Putamen (tissue), 1 donor: Measurements from ENCODE around the gene MND1.
"Not testable (repeated sequence)": the region's sequence is repeated elsewhere in the genome, so short reads cannot be mapped to it uniquely, and the experiment has no call there.

Experiments
- DNase-seq: peaks from one replicate; pipeline ENCODE4 v3.0.0-alpha.2; 2016; ENCODE audit warnings: low spot score

The MND1 gene

DNA sequence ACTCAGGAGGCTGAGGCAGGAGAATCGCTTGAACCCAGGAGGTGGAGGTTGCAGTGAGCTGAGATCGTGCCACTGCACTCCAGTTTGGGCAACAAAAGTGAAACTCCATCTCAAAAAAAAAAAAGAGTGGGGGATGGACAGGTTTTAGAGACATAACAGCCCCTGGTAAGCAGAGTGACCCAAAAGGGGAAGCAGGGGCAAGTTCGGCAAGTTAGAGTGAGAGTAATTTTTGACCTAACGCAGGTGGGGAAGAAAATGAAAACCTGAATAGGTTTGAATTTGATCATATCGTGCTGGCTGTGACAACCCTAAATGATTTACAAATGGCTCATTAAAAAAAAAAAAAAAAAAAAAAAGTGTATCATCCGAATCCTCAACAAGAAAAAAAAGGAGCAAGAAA lies 96.0 kb downstream of the MND1 start:
- DNase-seq = no peak

DNA sequence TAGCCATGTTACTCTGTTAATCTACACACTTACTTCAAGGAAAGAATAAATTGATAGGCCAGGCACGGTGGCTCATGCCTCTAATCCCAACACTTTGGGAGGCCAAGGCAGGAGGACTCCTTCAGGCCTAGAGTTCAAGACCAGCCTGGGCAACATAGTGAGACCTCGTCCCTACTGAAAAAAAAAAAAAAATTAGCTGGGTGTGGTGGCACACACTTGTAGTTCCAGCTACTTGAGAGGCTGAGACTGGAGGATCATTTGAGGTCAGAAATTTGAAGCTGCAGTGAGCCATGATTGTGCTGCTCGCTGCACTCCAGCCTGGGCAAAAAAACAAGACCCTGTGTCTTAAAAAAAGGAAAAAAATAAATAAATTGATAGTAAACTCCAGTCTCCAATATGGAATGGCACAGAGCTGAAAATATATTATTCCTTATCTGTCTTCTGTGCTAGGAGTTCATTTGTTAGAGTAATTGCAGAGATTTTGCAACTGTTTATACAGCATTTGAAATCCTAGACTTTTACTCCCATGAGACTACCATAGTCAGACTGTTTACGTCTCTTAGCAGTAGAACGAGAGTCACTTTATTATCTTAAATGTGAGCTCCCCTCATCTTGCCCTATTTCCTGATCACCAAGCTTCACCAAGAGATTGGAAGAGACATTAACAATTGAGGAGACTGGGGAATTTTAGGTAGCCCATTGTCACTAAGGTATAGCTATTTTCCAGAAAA lies 102.9 kb downstream of the MND1 start:
- no peak for DNase-seq

DNA sequence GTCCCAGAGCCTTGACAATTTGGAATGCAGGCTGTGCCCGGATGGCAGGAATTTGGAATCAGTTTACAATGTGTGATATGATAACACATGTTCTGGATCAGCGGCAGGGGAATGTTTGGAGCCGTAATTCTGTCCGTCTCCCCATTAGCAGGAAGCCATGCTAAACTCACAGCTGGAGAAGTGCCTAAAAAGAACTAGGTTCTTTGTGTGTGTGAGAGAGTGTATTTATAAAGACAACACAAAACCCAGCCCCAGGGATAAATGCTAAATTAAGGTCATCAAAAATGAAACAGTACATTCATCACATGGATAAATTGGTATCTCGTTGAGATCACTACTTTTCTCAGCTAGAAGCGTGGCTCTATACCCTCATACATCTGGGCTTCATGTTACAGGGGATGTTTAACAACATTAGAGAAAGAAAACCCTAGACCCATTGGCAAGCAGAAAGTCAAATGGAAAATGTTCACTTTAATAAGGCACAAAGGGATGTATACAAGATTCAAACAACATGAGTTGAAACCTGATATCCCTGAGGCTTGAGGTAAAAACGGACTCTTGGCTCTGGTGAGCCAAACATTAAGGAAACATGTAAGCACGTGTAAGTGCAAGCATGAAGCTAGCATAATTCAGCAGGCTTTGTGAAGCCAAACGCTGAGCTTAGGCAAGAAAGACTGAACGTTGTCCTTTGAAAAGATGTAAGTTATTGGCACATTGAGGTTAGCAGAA lies 103.7 kb downstream of the MND1 start:
- no peak for DNase-seq

DNA sequence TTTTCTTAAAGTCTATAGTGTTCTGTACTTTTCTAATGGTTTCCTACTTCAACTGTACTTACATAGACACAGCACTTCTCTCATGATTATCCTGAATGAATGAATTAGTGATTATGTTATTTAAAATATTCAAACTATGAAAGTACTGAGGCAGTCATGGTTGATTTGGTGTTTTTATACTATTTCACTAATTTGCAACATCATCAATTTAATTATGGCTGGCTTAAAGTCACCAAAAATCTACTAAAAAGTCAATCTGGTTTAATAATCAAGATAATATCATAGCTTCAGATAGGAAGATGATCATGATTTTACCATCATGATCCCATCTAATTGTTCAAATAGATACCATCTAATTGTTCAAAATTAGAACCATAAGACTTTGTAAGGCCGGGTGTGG lies 104.8 kb downstream of the MND1 start:
- DNase-seq = no peak

DNA sequence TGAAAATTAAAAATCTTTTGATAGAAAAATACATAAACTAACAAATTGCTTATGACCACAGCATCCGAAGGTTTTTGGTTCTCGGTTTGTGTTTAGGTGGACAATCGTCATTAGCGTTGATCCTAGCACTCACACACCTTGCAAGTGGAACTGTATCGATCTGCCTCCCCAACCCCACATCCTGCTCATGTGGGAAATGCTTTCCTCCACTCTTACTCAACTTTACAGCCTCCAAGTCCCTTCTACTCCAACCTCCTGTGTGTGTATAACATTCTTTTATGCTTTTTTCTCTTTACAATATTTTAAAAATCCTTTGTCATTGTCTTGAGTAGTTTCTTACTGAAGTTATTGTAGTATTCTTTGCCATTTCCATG lies 106.0 kb downstream of the MND1 start:
- no peak for DNase-seq

DNA sequence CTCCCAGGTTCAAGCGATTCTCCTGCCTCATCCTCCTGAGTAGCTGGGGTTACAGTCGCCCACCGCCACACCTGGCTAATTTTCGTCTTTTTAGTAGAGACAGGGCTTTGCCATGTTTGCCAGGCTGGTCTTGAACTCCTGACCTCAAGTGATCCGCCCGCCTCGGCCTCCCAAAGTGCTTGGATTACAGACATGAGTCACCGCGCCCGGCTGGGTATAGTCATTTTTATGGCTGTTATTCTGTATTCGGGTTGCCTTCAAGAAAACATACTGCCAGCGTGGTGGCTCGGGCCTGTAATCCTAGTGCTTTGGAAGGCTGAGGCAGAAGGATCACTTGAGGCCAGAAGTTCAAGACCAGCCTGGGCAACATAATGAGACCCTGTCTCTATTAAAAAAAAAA lies 106.7 kb downstream of the MND1 start:
- not testable (repeated sequence) for DNase-seq

DNA sequence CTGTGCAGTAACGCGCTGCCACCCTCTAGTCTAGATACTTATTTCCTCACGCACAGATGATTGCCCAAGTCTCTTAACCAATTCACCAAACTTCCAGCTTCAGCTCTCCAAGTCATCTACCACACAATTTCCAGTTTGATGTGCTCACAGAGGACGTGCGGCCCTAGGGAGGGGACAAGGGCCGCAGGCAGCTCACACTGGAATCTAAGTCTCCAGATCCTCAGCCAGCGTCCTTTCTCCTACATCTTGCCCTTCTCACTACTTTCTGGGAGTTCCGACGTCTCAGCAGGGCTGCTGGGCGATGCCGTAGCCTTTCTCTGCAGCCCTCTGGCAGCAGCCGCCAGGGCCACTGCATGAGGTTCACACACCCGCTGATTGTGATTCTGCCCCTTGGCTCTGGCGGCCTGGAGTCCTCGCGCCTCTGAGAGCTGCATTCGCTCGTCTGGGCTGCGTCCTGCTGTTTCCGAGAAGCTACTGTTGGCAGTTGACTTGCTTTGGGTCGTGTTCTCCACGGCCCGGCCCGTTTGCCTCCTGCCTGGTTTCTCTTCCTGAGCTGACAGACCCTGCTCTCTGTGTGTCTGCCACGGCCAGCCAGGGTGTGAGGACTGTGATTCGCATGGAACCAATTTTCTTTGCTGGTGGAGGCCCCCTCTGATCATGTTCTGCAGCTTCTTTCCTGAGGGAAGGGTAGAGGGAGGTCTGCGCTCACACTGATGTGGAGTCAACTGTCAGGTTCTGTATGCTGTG lies 107.6 kb downstream of the MND1 start:
- no peak for DNase-seq

DNA sequence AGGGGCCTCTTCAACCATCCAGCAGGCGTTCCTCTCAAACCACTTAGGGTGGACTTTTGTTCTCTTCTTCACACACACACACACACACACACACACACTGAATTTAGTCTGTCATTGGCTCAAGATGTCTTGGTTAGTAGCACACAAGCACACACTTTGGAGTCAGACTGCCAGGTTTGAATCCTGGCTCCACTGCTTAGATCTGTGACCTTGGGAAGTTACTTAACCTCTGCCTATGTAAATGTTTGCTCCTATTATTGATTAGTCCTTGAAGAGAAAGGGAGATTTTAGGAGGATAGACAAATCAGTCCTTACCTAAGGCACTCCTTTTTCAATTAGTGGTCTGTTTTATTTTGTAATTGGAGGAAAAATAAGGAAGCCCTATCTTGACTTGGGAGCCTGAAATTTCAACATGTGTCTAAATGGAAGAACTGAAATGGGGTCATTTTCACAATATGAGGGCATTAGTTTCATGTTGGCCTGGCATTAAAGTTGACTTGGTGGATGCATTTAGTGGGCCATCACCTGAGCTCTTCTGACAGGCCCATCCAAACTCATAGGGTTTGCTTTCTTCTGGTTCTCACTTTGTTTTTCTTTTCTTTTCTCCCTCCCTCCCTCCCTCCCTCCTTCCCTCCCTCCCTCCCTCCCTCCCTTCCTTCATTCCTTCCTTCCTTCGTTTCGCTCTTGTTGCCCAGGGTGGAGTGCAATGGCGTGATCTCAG lies 108.3 kb downstream of the MND1 start:
- DNase-seq = no peak

DNA sequence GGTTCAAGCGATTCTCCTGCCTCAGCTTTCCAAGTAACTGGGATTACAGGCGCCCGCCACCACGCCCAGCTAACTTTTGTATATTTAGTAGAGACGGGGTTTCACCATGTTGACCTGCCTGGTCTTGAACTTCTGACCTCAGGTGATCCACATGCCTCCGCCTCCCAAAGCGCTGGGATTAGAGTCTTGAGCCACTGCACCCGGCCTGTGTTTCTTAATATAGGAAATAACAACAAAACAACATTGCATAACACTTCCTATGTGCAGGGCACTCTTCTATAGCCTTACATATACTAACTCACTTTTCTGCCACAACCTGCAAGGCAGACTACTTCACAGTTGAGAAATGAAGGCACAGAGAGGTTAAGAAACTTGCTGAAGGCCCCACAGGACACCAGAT lies 108.9 kb downstream of the MND1 start:
- DNase-seq = no peak

DNA sequence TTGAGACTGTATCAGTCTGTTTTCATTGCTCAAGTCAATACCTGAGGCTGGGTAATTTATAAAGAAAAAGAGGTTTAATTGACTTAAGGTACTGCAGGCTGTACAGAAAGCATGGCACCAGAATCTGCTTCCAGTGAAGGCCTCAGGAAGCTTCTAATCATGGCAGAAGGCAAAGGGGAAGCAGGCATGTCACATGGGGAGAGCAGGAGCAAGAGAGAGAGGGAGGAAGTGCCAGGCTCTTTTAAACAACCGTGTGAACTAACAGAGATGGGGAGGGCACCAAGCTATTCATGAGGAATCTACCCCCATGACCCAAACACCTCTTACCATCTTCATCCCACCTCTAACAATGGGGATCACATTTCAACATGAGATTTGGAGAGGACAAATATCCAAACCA lies 114.5 kb downstream of the MND1 start:
- DNase-seq = no peak

DNA sequence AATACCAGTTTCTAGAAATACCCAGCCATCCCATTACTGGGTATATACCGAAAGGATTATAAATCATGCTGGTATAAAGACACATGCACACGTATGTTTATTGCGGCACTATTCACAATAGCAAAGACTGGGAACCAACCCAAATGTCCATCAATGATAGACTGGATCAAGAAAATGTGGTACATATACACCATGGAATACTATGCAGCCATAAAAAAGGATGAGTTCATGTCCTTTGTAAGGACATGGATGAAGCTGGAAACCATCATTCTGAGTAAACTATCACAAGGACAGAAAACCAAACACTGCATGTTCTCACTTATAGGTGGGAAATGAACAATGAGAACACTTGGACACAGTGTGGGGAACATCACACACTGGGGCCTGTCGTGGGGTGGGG lies 117.1 kb downstream of the MND1 start:
- DNase-seq = not testable (repeated sequence)

DNA sequence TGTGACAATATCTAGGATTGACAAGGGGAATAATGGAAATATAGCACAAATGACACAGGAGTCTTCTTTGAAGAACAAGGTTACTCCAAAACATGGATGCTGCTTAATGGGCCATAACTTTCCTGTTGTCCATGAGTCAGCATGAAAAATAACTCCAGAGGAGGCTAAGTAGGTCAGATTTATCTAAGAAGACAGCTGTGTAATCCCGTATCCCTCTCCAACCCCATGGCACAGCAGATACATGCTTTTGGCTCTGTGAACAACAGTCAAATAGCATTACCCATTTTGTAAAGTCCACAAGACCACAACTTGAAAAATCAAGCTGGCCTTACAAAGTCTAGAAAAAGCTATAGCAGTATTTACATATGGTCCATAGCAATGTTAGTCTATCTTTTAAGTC lies 119.6 kb downstream of the MND1 start:
- DNase-seq = no peak
